ENCODE results near the gene N4BP3.
A peak's percentile ranks its signal among the peaks of the same experiment; 100 is the strongest.
"Not testable (repeated sequence)": the region's sequence is repeated elsewhere in the genome, so short reads cannot be mapped to it uniquely, and the experiment has no call there.

N4BP3 gene
- total RNA-seq, result 0.21 to 3.3 (median 0.50) reads per million in 17 experiments

GRCh38 chr5:178113141-178113787, at the start of gene N4BP3:
N4BP3 (plus strand) TSS chr5:178113532; CDS start chr5:178119584, 6,052 bp downstream.
- peak; percentile 21 to 63 (median 46) for DNase-seq

GRCh38 chr5:178067755-178068154, 45.6 kb upstream of the N4BP3 start:
- no peak for DNase-seq

- no peak for DNase-seq
Observed at GRCh38 chr5:178068293-178068692, 45.0 kb upstream of the N4BP3 start.

- DNase-seq, result peak; percentile 43 to 70 (median 56)
Observed at GRCh38 chr5:178069909-178070308, 43.4 kb upstream of the N4BP3 start.

- no peak for DNase-seq
Observed at GRCh38 chr5:178071108-178071507, 42.2 kb upstream of the N4BP3 start.

- no peak for DNase-seq
Observed at GRCh38 chr5:178072749-178073148, 40.6 kb upstream of the N4BP3 start.

- no peak for DNase-seq
Observed at GRCh38 chr5:178074266-178074952, 38.9 kb upstream of the N4BP3 start.

- not testable (repeated sequence) for DNase-seq
Observed at GRCh38 chr5:178076965-178077364, 36.4 kb upstream of the N4BP3 start.

GRCh38 chr5:178077751-178078150, 35.6 kb upstream of the N4BP3 start:
- no peak for DNase-seq

GRCh38 chr5:178078197-178079010, 34.9 kb upstream of the N4BP3 start:
- DNase-seq, result no peak

- DNase-seq, result no peak
Observed at GRCh38 chr5:178080056-178080455, 33.3 kb upstream of the N4BP3 start.

GRCh38 chr5:178080618-178081410, 32.5 kb upstream of the N4BP3 start:
- DNase-seq, result no peak

- no peak for DNase-seq
Observed at GRCh38 chr5:178081571-178082243, 31.6 kb upstream of the N4BP3 start.

- DNase-seq, result no peak
Observed at GRCh38 chr5:178083922-178084321, 29.4 kb upstream of the N4BP3 start.

GRCh38 chr5:178085316-178085715, 28.0 kb upstream of the N4BP3 start:
- no peak for DNase-seq

- DNase-seq, result no peak
Observed at GRCh38 chr5:178086266-178086665, 27.1 kb upstream of the N4BP3 start.

- DNase-seq, result not testable (repeated sequence)
Observed at GRCh38 chr5:178087199-178087598, 26.1 kb upstream of the N4BP3 start.

GRCh38 chr5:178090856-178091255, 22.5 kb upstream of the N4BP3 start:
- DNase-seq, result no peak

GRCh38 chr5:178093134-178093533, 20.2 kb upstream of the N4BP3 start:
- DNase-seq, result no peak

GRCh38 chr5:178094345-178094744, 19.0 kb upstream of the N4BP3 start:
- no peak for DNase-seq

GRCh38 chr5:178098685-178099084, 14.6 kb upstream of the N4BP3 start:
- no peak for DNase-seq

- DNase-seq, result no peak
Observed at GRCh38 chr5:178103612-178104011, 9.7 kb upstream of the N4BP3 start.
